HuH-7 (cell line): ENCODE results near the gene CDC42SE2.
"Not testable (repeated sequence)": the region's sequence is repeated elsewhere in the genome, so short reads cannot be mapped to it uniquely, and the experiment has no call there.

Experiments used
- DNase-seq: peaks from one replicate; pipeline ENCODE4 v3.0.0; 2011; ENCODE audit warnings: low spot score

The CDC42SE2 gene

DNA sequence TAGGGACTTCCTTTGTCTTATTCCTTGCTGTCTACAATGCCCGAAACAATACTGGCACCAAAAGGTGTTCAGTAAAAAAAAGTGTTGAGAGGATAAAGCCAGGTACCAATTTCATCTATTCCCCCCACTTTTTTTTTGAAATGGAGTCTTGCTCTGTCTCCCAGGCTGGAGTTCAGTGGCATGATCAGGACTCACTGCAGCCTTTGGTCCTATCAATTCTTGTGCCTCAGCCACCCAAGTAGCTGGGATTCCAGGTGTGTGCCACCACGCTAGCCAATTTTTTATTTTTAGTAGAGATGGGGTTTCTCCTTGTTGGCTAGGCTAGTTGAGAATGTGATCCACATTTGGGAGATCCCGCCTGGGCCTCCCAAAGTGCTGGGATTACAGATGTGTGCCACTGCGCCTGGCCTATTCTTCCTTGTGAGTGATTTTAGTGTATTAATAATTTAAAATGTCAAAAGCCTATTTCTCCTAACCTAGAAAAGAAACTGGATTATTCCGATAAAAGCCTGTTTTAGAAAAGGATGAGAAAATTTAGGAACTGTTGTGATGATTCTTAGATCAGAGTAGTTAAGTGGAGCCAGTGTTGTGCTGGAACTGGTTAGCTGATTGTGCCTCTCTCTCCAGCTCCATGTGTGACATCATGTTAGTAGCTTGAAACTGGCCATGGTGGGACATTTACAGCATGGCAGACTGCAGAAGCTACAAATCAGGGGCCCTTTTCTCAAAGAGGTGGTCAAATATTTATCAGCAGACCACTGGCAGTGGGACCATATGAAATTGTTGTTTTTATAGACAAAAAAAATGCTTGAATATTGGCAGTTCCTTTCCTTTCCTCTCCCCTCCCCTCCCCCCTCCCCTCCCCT lies 14.3 kb downstream of the CDC42SE2 start:
- no peak for DNase-seq

- not testable (repeated sequence) for DNase-seq
Measured at GRCh38 chr5:131278741-131279124, 14.9 kb downstream of the CDC42SE2 start.

DNA sequence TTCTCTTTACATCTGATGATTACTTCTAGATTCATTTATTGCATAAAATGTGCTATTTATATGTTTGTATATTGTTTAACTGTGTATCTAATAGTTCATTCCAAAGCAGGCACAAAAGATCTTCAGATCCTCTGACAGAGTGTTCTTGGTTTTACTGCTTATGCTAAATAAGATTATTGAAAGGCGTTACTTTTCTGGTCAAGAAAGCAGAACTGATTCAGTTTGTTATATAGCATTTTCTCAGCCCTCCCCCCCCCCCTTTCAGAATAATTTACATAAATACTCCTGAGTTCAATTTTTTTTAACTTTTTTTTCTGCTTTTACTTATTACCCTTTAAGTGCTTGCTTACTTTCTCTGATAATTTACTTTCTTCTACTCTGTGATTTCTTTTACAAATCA lies 15.4 kb downstream of the CDC42SE2 start:
- DNase-seq, result no peak

DNA sequence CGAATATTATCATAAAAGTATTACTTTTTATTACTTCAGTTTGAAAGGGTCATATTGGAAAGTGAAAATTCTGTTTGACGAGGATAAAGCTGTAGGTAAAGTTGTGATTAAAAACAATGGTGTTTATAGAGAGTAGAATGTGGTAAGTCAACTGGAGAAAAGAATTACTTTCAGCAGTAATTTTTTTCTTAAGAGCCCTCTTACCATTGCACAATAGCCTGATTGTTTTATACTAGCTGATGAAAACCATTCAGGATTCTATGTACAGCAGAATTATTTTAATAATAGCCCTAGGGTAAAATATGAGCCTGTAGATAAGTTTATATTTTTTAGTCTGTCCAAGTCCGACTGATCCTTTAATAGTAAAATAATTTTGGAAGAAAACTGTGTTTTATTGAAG lies 16.6 kb downstream of the CDC42SE2 start:
- DNase-seq, result no peak

- no peak for DNase-seq
Measured at GRCh38 chr5:131281133-131281867, 17.4 kb downstream of the CDC42SE2 start.

DNA sequence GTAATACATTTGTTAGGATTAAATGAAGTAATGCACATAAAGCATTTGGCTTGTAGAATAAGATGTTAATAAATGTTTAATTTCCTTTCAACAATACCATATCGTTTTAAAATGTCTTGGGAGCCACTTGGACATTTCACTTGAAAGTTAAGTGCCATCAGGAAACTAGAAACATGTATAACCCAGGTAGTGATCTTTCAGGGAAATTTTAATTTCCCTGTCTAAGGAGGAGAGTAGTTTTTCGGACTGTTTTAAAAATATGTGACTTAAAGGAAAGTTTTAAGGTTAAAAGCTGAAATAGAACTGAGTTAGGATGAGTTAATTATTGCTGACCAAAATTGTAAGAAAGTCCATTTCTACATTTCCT lies 18.0 kb downstream of the CDC42SE2 start:
- DNase-seq, result no peak

GRCh38 chr5:131282235-131282634 lies 18.4 kb downstream of the CDC42SE2 start:
- DNase-seq, result no peak

GRCh38 chr5:131285703-131286399 lies 22.0 kb downstream of the CDC42SE2 start:
- DNase-seq, result no peak

DNA sequence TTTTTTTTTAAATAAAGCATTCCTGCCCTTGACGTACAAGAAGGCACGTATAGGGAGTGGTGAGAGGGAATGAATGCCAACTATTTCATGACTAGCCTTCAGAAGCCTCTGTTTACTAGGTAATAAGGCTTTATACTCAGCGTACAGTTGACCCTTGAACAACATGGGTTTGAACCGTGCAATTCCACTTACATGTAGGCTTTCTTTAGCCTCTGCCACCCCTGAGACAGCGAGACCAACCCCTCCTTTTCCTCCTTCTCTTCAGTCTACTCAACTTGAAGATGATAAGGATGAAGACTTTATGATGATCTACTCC lies 22.5 kb downstream of the CDC42SE2 start:
- no peak for DNase-seq

GRCh38 chr5:131288328-131288727 lies 24.5 kb downstream of the CDC42SE2 start:
- DNase-seq, result no peak

GRCh38 chr5:131289738-131290137 lies 25.9 kb downstream of the CDC42SE2 start:
- no peak for DNase-seq

- DNase-seq, result no peak
Measured at GRCh38 chr5:131296213-131296672, 32.4 kb downstream of the CDC42SE2 start.

GRCh38 chr5:131297886-131298285 lies 34.0 kb downstream of the CDC42SE2 start:
- no peak for DNase-seq

GRCh38 chr5:131299465-131299864 lies 35.6 kb downstream of the CDC42SE2 start:
- DNase-seq, result no peak

DNA sequence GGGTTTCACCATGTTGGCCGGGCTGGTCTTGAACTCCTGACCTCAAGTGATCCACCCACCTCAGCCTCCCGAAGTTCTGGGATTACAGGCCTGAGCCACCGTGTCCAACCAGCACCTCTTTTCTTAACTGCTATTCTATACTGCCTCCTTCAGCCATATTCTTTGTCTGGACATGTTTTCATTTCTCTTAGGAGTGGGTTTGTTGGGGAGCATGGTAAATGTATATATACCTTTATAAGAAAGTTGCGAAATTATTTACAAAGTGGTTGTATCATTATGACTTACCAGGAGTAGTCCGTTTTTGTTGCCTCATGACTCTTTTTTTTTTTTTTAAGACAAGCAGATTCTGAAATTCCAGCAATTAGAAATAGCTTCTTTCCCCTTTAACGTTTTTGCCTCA lies 38.7 kb downstream of the CDC42SE2 start:
- no peak for DNase-seq

- no peak for DNase-seq
Measured at GRCh38 chr5:131303537-131303936, 39.7 kb downstream of the CDC42SE2 start.

- DNase-seq, result no peak
Measured at GRCh38 chr5:131304414-131304813, 40.6 kb downstream of the CDC42SE2 start.

DNA sequence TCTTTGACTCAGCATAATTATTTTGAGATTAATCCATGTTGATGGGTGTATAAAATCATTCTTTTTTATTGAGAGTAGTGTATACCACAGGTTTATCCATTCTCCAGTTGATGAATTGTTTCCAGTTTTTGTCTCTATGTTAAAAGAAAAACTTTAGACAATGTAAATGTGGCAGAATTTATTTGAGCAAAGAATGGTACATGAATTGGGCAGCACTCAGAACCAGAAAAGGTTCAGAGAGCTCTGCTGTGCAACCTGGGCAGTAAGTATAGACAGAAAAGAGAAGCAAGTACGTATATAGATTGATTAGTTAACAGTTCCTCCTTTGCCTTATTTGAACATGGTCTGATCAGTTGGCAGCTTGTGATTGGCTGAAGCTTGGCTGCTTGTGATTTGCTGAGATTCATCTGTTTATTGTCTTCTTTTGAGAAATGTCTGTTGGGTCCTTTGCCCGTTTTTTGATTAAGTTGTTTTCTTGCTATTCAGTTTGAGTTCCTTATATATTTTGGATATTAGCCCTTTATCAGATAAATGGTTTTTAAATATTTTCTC lies 41.4 kb downstream of the CDC42SE2 start:
- DNase-seq, result no peak

GRCh38 chr5:131305906-131306305 lies 42.1 kb downstream of the CDC42SE2 start:
- DNase-seq, result no peak

GRCh38 chr5:131312235-131312772 lies 48.5 kb downstream of the CDC42SE2 start:
- not testable (repeated sequence) for DNase-seq

GRCh38 chr5:131316026-131316425 lies 52.2 kb downstream of the CDC42SE2 start:
- no peak for DNase-seq

DNA sequence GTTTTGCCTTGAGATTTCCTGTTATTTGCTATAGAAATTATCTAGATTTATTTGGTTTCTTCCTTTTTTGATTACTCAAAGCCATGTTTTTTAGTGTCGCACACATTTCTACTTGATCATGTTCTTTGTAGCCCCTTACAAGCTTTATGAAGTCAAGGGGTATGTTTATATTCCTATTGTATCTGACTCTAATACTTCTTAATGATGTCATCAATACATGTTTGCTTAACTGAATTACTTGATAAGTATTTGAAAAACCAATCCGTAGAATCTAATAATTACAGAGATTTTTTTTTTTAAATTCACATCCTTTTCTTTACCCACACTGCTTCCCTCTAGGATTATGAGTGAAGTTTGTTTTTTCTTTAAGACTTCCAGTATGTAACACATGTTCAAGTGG lies 53.0 kb downstream of the CDC42SE2 start:
- no peak for DNase-seq
